ENCODE measurements around the gene CD6.
A peak's percentile ranks its signal among the peaks of the same experiment; 100 is the strongest.

Gene CD6

GRCh38 chr11:60937144-60937527, 34.3 kb upstream of the CD6 start:
- no peak overlapping the region for H2BK5ac ChIP-seq (ENCODE audit: low read length)
- no peak overlapping the region for H3K9ac ChIP-seq (ENCODE audit: low read depth, low read length, poor library complexity)
- DNase-seq (ENCODE audit: low spot score), result no peak
- no peaks in the 10 kb centered on the region for H3K9me3 ChIP-seq (replicated peaks in 1 of 2; ENCODE audit: control insufficient read depth in 2 of 2, insufficient read depth in 1 of 2, low read depth in 1 of 2, low read length in 2 of 2)
- H4K91ac ChIP-seq (ENCODE audit: low read depth, low read length, poor library complexity), result no peak overlapping the region
- H3K4ac ChIP-seq (ENCODE audit: low read length), result no peak overlapping the region
- H3K23ac ChIP-seq (ENCODE audit: low read depth, low read length, poor library complexity), result no peak overlapping the region
- no peak overlapping the region for H3K4me2 ChIP-seq (ENCODE audit: insufficient read depth, low read length, poor library complexity, severe bottlenecking)
- peaks cover 2 to 8% of the 10 kb centered on the region in 2 donors for H3K4me1 ChIP-seq (ENCODE audit: control insufficient read depth in 2 of 2, insufficient read depth in 1 of 2, low read depth in 1 of 2, low read length in 2 of 2)
- H2AK5ac ChIP-seq (ENCODE audit: low read depth, low read length), result no peak overlapping the region
- H3K36me3 ChIP-seq (replicated peaks in 1 of 2; ENCODE audit: control insufficient read depth in 2 of 2, insufficient read depth in 2 of 2, low read length in 2 of 2), result peaks cover 23 to 53% of the 10 kb centered on the region in 2 donors
- peaks cover 3% of the 10 kb centered on the region for H3K79me1 ChIP-seq (ENCODE audit: low read depth, low read length)
- H2BK12ac ChIP-seq (ENCODE audit: low read length), result no peak overlapping the region
- no peak overlapping the region for H2BK15ac ChIP-seq (ENCODE audit: low read length)
- H3K14ac ChIP-seq (ENCODE audit: low read length), result no peak overlapping the region
- H2BK120ac ChIP-seq (ENCODE audit: low read depth, low read length), result no peak overlapping the region
- H3K18ac ChIP-seq (ENCODE audit: low read length), result no peak overlapping the region
- no peak overlapping the region for H3K27ac ChIP-seq (replicated peaks; ENCODE audit: low read length)
- H3K27me3 ChIP-seq (ENCODE audit: control insufficient read depth in 3 of 3, insufficient read depth in 3 of 3, low read depth in 1 of 3, low read length in 3 of 3), result no peaks in the 10 kb centered on the region
- H4K8ac ChIP-seq (ENCODE audit: low read depth, low read length), result no peak overlapping the region
- WGBS, 2 donors (ENCODE audit: extremely low coverage in 2 of 2, insufficient read length in 2 of 2, insufficient replicate concordance in 1 of 2), result no CpG with 5 or more reads among the region's 12 CpGs
- H2AFZ ChIP-seq (ENCODE audit: low read length), result no peak overlapping the region
- no peak overlapping the region for H3K4me3 ChIP-seq (ENCODE audit: low read length in 2 of 2)

GRCh38 chr11:60937811-60938210, 33.7 kb upstream of the CD6 start:
- no peak overlapping the region for H4K91ac ChIP-seq (ENCODE audit: low read depth, low read length, poor library complexity)
- no peak overlapping the region for H2BK15ac ChIP-seq (ENCODE audit: low read length)
- no peak overlapping the region for H4K8ac ChIP-seq (ENCODE audit: low read depth, low read length)
- H3K18ac ChIP-seq (ENCODE audit: low read length), result peak overlapping the region; percentile 67
- peak overlapping the region; percentile 42 for H2AK5ac ChIP-seq (ENCODE audit: low read depth, low read length)
- no peak overlapping the region for H2AFZ ChIP-seq (ENCODE audit: low read length)
- no peaks in the 10 kb centered on the region for H3K9me3 ChIP-seq (replicated peaks in 1 of 2; ENCODE audit: control insufficient read depth in 2 of 2, insufficient read depth in 1 of 2, low read depth in 1 of 2, low read length in 2 of 2)
- no CpG with 5 or more reads among the region's 8 CpGs for WGBS, 2 donors (ENCODE audit: extremely low coverage in 2 of 2, insufficient read length in 2 of 2, insufficient replicate concordance in 1 of 2)
- no peak overlapping the region for H3K14ac ChIP-seq (ENCODE audit: low read length)
- peaks cover 0 to 5% of the 10 kb centered on the region in 2 donors for H3K4me1 ChIP-seq (ENCODE audit: control insufficient read depth in 2 of 2, insufficient read depth in 1 of 2, low read depth in 1 of 2, low read length in 2 of 2)
- no peak overlapping the region for H3K4ac ChIP-seq (ENCODE audit: low read length)
- peaks cover 20 to 47% of the 10 kb centered on the region in 2 donors for H3K36me3 ChIP-seq (replicated peaks in 1 of 2; ENCODE audit: control insufficient read depth in 2 of 2, insufficient read depth in 2 of 2, low read length in 2 of 2)
- no peak overlapping the region for H2BK12ac ChIP-seq (ENCODE audit: low read length)
- H3K4me2 ChIP-seq (ENCODE audit: insufficient read depth, low read length, poor library complexity, severe bottlenecking), result no peak overlapping the region
- peaks cover 3% of the 10 kb centered on the region for H3K79me1 ChIP-seq (ENCODE audit: low read depth, low read length)
- H3K4me3 ChIP-seq (ENCODE audit: low read length in 2 of 2), result no peak overlapping the region
- no peak overlapping the region for H2BK5ac ChIP-seq (ENCODE audit: low read length)
- H3K9ac ChIP-seq (ENCODE audit: low read depth, low read length, poor library complexity), result no peak overlapping the region
- peak overlapping the region; percentile 17 for H3K23ac ChIP-seq (ENCODE audit: low read depth, low read length, poor library complexity)
- DNase-seq (ENCODE audit: low spot score), result no peak
- no peak overlapping the region for H2BK120ac ChIP-seq (ENCODE audit: low read depth, low read length)
- H3K27ac ChIP-seq (replicated peaks; ENCODE audit: low read length), result no peak overlapping the region
- no peaks in the 10 kb centered on the region for H3K27me3 ChIP-seq (ENCODE audit: control insufficient read depth in 3 of 3, insufficient read depth in 3 of 3, low read depth in 1 of 3, low read length in 3 of 3)

GRCh38 chr11:60938500-60938899, 33.0 kb upstream of the CD6 start:
- no peak overlapping the region for H3K4ac ChIP-seq (ENCODE audit: low read length)
- H2BK5ac ChIP-seq (ENCODE audit: low read length), result no peak overlapping the region
- no peak for DNase-seq (ENCODE audit: low spot score)
- WGBS, 2 donors (ENCODE audit: extremely low coverage in 2 of 2, insufficient read length in 2 of 2, insufficient replicate concordance in 1 of 2), result no CpG with 5 or more reads among the region's 9 CpGs
- H2BK12ac ChIP-seq (ENCODE audit: low read length), result no peak overlapping the region
- H2BK120ac ChIP-seq (ENCODE audit: low read depth, low read length), result no peak overlapping the region
- H3K14ac ChIP-seq (ENCODE audit: low read length), result no peak overlapping the region
- H3K9me3 ChIP-seq (replicated peaks in 1 of 2; ENCODE audit: control insufficient read depth in 2 of 2, insufficient read depth in 1 of 2, low read depth in 1 of 2, low read length in 2 of 2), result no peaks in the 10 kb centered on the region
- peak overlapping the region; percentile 15 for H3K9ac ChIP-seq (ENCODE audit: low read depth, low read length, poor library complexity)
- H3K27me3 ChIP-seq (ENCODE audit: control insufficient read depth in 3 of 3, insufficient read depth in 3 of 3, low read depth in 1 of 3, low read length in 3 of 3), result no peaks in the 10 kb centered on the region
- peaks cover 0 to 3% of the 10 kb centered on the region in 2 donors for H3K4me1 ChIP-seq (ENCODE audit: control insufficient read depth in 2 of 2, insufficient read depth in 1 of 2, low read depth in 1 of 2, low read length in 2 of 2)
- no peak overlapping the region for H4K91ac ChIP-seq (ENCODE audit: low read depth, low read length, poor library complexity)
- H3K27ac ChIP-seq (replicated peaks; ENCODE audit: low read length), result no peak overlapping the region
- no peak overlapping the region for H2BK15ac ChIP-seq (ENCODE audit: low read length)
- H3K36me3 ChIP-seq (replicated peaks in 1 of 2; ENCODE audit: control insufficient read depth in 2 of 2, insufficient read depth in 2 of 2, low read length in 2 of 2), result peaks cover 19 to 40% of the 10 kb centered on the region in 2 donors
- peaks cover 1% of the 10 kb centered on the region for H3K79me1 ChIP-seq (ENCODE audit: low read depth, low read length)
- H4K8ac ChIP-seq (ENCODE audit: low read depth, low read length), result no peak overlapping the region
- H3K4me3 ChIP-seq (ENCODE audit: low read length in 2 of 2), result no peak overlapping the region
- no peak overlapping the region for H3K18ac ChIP-seq (ENCODE audit: low read length)
- no peak overlapping the region for H3K23ac ChIP-seq (ENCODE audit: low read depth, low read length, poor library complexity)
- H2AFZ ChIP-seq (ENCODE audit: low read length), result no peak overlapping the region
- H2AK5ac ChIP-seq (ENCODE audit: low read depth, low read length), result no peak overlapping the region
- no peak overlapping the region for H3K4me2 ChIP-seq (ENCODE audit: insufficient read depth, low read length, poor library complexity, severe bottlenecking)

DNA sequence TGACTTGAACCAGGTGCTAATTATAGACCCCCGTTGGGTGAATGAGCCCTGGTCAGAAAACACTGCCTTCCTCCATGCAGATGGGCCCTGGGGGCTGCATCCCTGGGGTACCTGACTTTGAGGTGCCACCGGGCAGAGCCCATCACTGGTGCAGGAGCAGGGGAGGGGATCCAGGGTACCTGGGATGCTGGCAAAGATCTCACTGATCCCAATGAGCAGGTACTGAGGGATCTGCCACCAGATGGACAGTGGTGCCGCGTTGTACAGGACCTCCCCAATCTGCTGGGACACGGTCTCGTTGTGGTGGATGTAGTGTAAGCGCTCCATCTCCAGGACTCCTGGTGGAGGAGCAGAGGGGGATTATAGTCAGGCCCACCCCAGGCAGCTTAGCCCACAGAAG, 32.2 kb upstream of the CD6 start:
- Histone ChIP-seq H3K9me3 (replicated peaks in 1 of 2; ENCODE audit: control insufficient read depth in 2 of 2, insufficient read depth in 1 of 2, low read depth in 1 of 2, low read length in 2 of 2) (no peaks in the 10 kb centered on the region), H3K79me1 (ENCODE audit: low read depth, low read length) (no peaks in the 10 kb centered on the region), H4K8ac (ENCODE audit: low read depth, low read length) (no peak overlapping the region), H3K36me3 (replicated peaks in 1 of 2; ENCODE audit: control insufficient read depth in 2 of 2, insufficient read depth in 2 of 2, low read length in 2 of 2) (peaks cover 12 to 32% of the 10 kb centered on the region in 2 donors), H4K91ac (ENCODE audit: low read depth, low read length, poor library complexity) (no peak overlapping the region), H3K14ac (ENCODE audit: low read length) (no peak overlapping the region), H2AK5ac (ENCODE audit: low read depth, low read length) (no peak overlapping the region), H3K4me3 (ENCODE audit: low read length in 2 of 2) (no peak overlapping the region), H3K27me3 (ENCODE audit: control insufficient read depth in 3 of 3, insufficient read depth in 3 of 3, low read depth in 1 of 3, low read length in 3 of 3) (no peaks in the 10 kb centered on the region), H3K4ac (ENCODE audit: low read length) (no peak overlapping the region), H2AFZ (ENCODE audit: low read length) (no peak overlapping the region), H3K27ac (replicated peaks; ENCODE audit: low read length) (no peak overlapping the region), H2BK120ac (ENCODE audit: low read depth, low read length) (no peak overlapping the region), H3K23ac (ENCODE audit: low read depth, low read length, poor library complexity) (no peak overlapping the region), H3K4me1 (ENCODE audit: control insufficient read depth in 2 of 2, insufficient read depth in 1 of 2, low read depth in 1 of 2, low read length in 2 of 2) (peaks cover 0 to 3% of the 10 kb centered on the region in 2 donors), H3K4me2 (ENCODE audit: insufficient read depth, low read length, poor library complexity, severe bottlenecking) (no peak overlapping the region), H3K9ac (ENCODE audit: low read depth, low read length, poor library complexity) (peak overlapping the region; percentile 24), H2BK5ac (ENCODE audit: low read length) (no peak overlapping the region), H3K18ac (ENCODE audit: low read length) (peak overlapping the region; percentile 2), H2BK12ac (ENCODE audit: low read length) (no peak overlapping the region), H2BK15ac (ENCODE audit: low read length) (no peak overlapping the region)
- no peak for DNase-seq (ENCODE audit: low spot score)
- no CpG with 5 or more reads among the region's 7 CpGs for WGBS, 2 donors (ENCODE audit: extremely low coverage in 2 of 2, insufficient read length in 2 of 2, insufficient replicate concordance in 1 of 2)

Measured in neuronal stem cell (in vitro differentiated cells).